Spleen (tissue), 11 donors: ENCODE data around the gene CMC4. TPM values are rescaled to one million over a fixed set of nuclear protein-coding genes. Genes with fewer than 3 reads are reported as not detected.
A peak's percentile ranks its signal among the peaks of the same experiment; 100 is the strongest.

Source experiments
- DNase-seq: peaks from one replicate; pipeline ENCODE4 v3.0.0-alpha.2; 2020
- H3K27ac ChIP-seq, 8 donors: fragments of 200-600 bp; sonication (generic) in 7 of 8; 1 replicate in 4 of 8; 2 replicates in 4 of 8; pipeline versions ENCODE4 v1.5.0 to v1.8.0; 2016 to 2021; ENCODE audit warnings: inconsistent platforms in 4 of 8, mild to moderate bottlenecking in 4 of 8, moderate library complexity in 1 of 8
- H3K27me3 ChIP-seq, 7 donors: fragments of 200-600 bp; sonication (generic) in 6 of 7; replicated peaks in 1 of 7; 1 replicate in 4 of 7; 2 replicates in 3 of 7; pipeline versions ENCODE4 v1.5.0 to v1.8.0; 2016 to 2021; ENCODE audit warnings: inconsistent platforms in 3 of 7, mild to moderate bottlenecking in 1 of 7
- H3K36me3 ChIP-seq, 6 donors: fragments of 200-600 bp; sonication (generic) in 5 of 6; 1 replicate in 4 of 6; 2 replicates in 2 of 6; pipeline versions ENCODE4 v1.5.0 to v1.8.0; 2016 to 2021; ENCODE audit warnings: inconsistent platforms in 2 of 6
- H3K4me1 ChIP-seq, 6 donors: fragments of 200-600 bp; sonication (generic) in 5 of 6; 1 replicate in 3 of 6; 2 replicates in 3 of 6; pipeline versions ENCODE4 v1.5.0 to v1.8.0; 2016 to 2021; ENCODE audit warnings: inconsistent platforms in 3 of 6
- H3K4me3 ChIP-seq, 8 donors: fragments of 200-600 bp; sonication (generic) in 7 of 8; 1 replicate in 4 of 8; 2 replicates in 4 of 8; pipeline versions ENCODE4 v1.5.0 to v1.8.0; 2016 to 2021; ENCODE audit warnings: inconsistent platforms in 4 of 8, mild to moderate bottlenecking in 4 of 8, moderate library complexity in 2 of 8
- H3K9me3 ChIP-seq, 8 donors: fragments of 200-600 bp; sonication (generic) in 7 of 8; 1 replicate in 4 of 8; 2 replicates in 4 of 8; pipeline versions ENCODE4 v1.5.0 to v1.8.0; 2016 to 2021; ENCODE audit warnings: inconsistent platforms in 4 of 8
- CTCF ChIP-seq, 11 experiments: fragments of 200-600 bp in 7 of 11; fragments of 450-650 bp in 4 of 11; sonication (generic) in 4 of 11; IDR thresholded peaks in 8 of 11; conservative IDR thresholded peaks in 3 of 11; 1 replicate in 7 of 11; 2 replicates in 4 of 11; pipeline versions ENCODE4 v1.4.0 to v1.8.0; 2016 to 2021; ENCODE audit warnings: antibody characterized with exemption in 11 of 11, inconsistent platforms in 4 of 11, mild to moderate bottlenecking in 1 of 11
- POLR2A ChIP-seq, 3 donors: fragments of 450-650 bp; IDR thresholded peaks; one replicate each; pipeline ENCODE4 v1.5.1; 2017; ENCODE audit warnings: antibody characterized with exemption in 3 of 3, mild to moderate bottlenecking in 1 of 3
- POLR2AphosphoS5 ChIP-seq, 3 donors: sonication (generic); formaldehyde crosslinking; IDR thresholded peaks; one replicate each; pipeline ENCODE4 v1.5.1; 2017; ENCODE audit warnings: antibody characterized with exemption in 3 of 3
- WGBS, 5 donors: extraction: QIAGEN DNeasy Blood & Tissue Kit in 3 of 5; methylation state at CpG; one replicate each; pipeline versions ENCODE4 v1.1.5 to v1.1.7; 2013 to 2018; 5-methylcytosine and 5-hydroxymethylcytosine counted together
- intact Hi-C: fragments of 100-400 bp; cut with DNase I; formaldehyde crosslinking; loops from one replicate; pipeline ENCODE4 v1.15.0; 2023; ENCODE audit warnings: low total_unique reads
- polyA plus RNA-seq, 3 donors: library from polyadenylated mRNA; stranded (reverse); fragments of 200-250 nt; gene quantifications; one replicate each; pipeline ENCODE4 v1.2.1, GENCODE V29; 2013
- total RNA-seq, 7 donors: library from RNA; depleted of rRNA in 3 of 7; stranded (reverse); fragments of >200 nt in 3 of 7; fragmentation: NEBNext Ultra II Directional in 4 of 7; extraction: Animal tissue kit (Norgen Biotek cat#: 25700) in 4 of 7; gene quantifications; one replicate each; pipeline versions ENCODE4 v1.1.0 to v1.2.1, GENCODE V29; 2016 to 2021
- donor health status: healthy with polysubstance abuse.
- donor health status: DM: no; HTN: no; CAD: no; lungs with moderate emphysema.
- donor health status: DM: no; HTN: no; CAD: no.
- donor health status: Bipolar disorder and iron deficiency.
- donor health status: healthy.
- donor health status: DM: no; HTN: no; CAD: no.
- donor health status: DM: yes; HTN: yes; CAD: no.

CMC4 gene
- total and polyA plus RNA-seq, 10 donors: 3.1 to 21.7 (median 8.5) TPM

DNA sequence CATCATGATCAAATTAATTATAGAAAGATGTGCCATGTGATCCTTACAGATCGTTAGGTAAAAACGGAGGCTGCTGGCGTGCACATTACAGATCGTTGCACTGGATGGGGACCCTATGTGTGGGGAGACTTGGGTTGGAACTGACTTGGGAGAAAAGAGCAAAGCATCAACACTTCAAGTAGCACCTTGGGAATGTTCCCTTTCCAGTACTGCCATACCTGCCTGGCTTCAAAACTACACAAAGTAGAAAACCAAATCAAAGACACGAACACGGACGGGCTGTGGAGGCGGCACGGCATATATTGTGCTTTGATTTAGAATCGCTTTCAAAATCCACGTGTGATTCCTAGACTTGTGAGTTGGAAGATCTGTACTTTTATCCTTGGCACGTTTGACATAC is 898 bp downstream of the CMC4 start:
- Histone ChIP-seq H3K27me3 (no peaks in the 10 kb centered on the region), H3K4me3 (peak overlapping the region; percentile 38 to 81 (median 56)), H3K9me3 (no peaks in the 10 kb centered on the region), H3K4me1 (peaks cover 0 to 46% (median 23%) of the 10 kb centered on the region in 6 donors), H3K36me3 (peaks cover 0 to 9% (median 0%) of the 10 kb centered on the region in 6 donors), H3K27ac (peak overlapping the region in 4 of 8 donors; percentile 90 to 91 (median 91))
- TF ChIP-seq CTCF (IDR thresholded peaks at IDR 0.05 in 8 of 11, conservative IDR thresholded peaks at IDR 0.05 in 3 of 11) (no peak), POLR2A (IDR thresholded peaks at IDR 0.05) (no peak), POLR2AphosphoS5 (IDR thresholded peaks at IDR 0.05) (no peak)
- intact Hi-C loops: no loop called here
- no peak for DNase-seq
- 2 to 46% (median 9%) methylated on average over 11 to 12 of the region's 12 CpGs for WGBS, 5 donors

GRCh38 chrX:155069414-155069813 is 1.5 kb downstream of the CMC4 start:
- DNase-seq: no peak
- no peak overlapping the region for H3K27ac ChIP-seq
- WGBS, 5 donors: 61 to 91% (median 81%) methylated on average over 1 of the region's 1 CpG
- no peak for TF ChIP-seq CTCF (IDR thresholded peaks at IDR 0.05 in 8 of 11, conservative IDR thresholded peaks at IDR 0.05 in 3 of 11)
- TF ChIP-seq POLR2A (IDR thresholded peaks at IDR 0.05): no peak
- no peak for TF ChIP-seq POLR2AphosphoS5 (IDR thresholded peaks at IDR 0.05)
- no peaks in the 10 kb centered on the region for H3K27me3 ChIP-seq
- peaks cover 0 to 12% (median 0%) of the 10 kb centered on the region in 6 donors for H3K36me3 ChIP-seq
- H3K9me3 ChIP-seq: no peaks in the 10 kb centered on the region
- intact Hi-C loops: no loop called here
- H3K4me3 ChIP-seq: peak overlapping the region in 2 of 8 donors; percentile 62 to 81
- peaks cover 0 to 44% (median 23%) of the 10 kb centered on the region in 6 donors for H3K4me1 ChIP-seq

DNA sequence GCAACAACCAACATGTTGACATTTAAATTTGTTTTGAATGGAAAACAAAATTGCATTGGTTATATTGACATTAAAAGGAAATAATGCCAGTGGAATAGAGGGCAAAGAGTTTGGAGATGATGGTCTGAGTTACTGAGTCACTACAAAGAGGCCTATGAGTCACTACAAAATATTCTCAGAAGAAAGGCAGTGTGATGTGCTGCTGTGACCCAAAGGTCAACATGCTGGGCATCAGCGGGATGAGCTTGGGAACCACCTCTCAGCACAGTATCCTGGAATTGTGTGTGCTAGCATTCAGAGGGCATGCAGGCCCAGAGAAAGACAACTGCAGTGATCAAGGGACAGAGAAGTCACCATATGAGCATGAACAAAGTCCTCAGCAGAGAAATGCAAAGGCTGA is 2.8 kb downstream of the CMC4 start:
- TF ChIP-seq CTCF (IDR thresholded peaks at IDR 0.05 in 8 of 11, conservative IDR thresholded peaks at IDR 0.05 in 3 of 11) (no peak), POLR2A (IDR thresholded peaks at IDR 0.05) (no peak), POLR2AphosphoS5 (IDR thresholded peaks at IDR 0.05) (no peak)
- WGBS, 5 donors: 74 to 80% (median 75%) methylated on average over 1 of the region's 1 CpG
- DNase-seq: no peak
- Histone ChIP-seq H3K9me3 (no peaks in the 10 kb centered on the region), H3K36me3 (peaks cover 0 to 5% (median 0%) of the 10 kb centered on the region in 6 donors), H3K4me1 (peaks cover 0 to 32% (median 21%) of the 10 kb centered on the region in 6 donors), H3K4me3 (no peak overlapping the region), H3K27ac (no peak overlapping the region), H3K27me3 (no peaks in the 10 kb centered on the region)
- intact Hi-C loops: no loop called here

DNA sequence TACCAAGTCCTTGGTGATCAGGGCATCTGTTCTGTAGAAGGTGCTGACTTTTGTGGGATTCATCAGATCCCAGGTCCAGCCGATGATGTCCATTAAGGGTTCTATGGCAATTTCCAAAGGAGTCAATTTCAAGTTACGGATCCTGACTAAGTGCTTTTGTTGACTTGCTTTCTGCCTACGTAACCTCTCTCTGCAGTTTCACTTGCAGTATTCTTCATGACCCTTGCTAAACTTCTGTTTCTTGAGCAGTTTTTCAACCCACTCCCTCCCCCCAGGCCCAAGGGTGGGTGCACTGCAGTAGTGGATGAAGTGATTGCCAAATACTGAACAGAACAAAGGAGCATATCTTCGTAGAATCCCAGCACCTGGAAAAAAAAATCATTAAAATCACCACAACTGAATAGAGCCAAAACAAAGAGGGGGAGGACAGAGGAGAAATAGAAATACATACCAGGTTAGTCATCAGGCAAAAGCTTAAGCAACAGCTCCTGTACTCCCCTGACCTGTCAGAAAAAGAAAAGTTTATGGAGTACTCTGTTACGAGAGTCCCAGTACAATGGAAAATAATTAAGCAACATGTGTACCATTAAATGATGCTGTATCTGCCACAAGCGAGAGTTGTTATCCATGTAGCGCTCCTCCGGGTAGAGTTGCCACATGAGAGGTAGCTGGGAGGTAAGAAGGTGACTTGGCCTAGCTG is 5.8 kb downstream of the CMC4 start:
- Histone ChIP-seq H3K4me1 (peaks cover 0 to 15% (median 9%) of the 10 kb centered on the region in 6 donors), H3K4me3 (no peak overlapping the region), H3K27ac (no peak overlapping the region), H3K9me3 (no peaks in the 10 kb centered on the region), H3K36me3 (peaks cover 0 to 22% (median 0%) of the 10 kb centered on the region in 6 donors), H3K27me3 (no peaks in the 10 kb centered on the region)
- intact Hi-C loops: no loop called here
- DNase-seq: no peak
- 80 to 96% (median 91%) methylated on average over 8 of the region's 8 CpGs for WGBS, 5 donors
- TF ChIP-seq POLR2AphosphoS5 (IDR thresholded peaks at IDR 0.05) (no peak), POLR2A (IDR thresholded peaks at IDR 0.05) (no peak), CTCF (IDR thresholded peaks at IDR 0.05 in 8 of 11, conservative IDR thresholded peaks at IDR 0.05 in 3 of 11) (no peak)
